ENCODE measurements around the gene HYCC2. TPM values are rescaled to one million over a fixed set of nuclear protein-coding genes. Genes with fewer than 3 reads are reported as not detected.

HYCC2 gene
- total RNA-seq, 4 donors from 2014 or later = 2.8 to 36.3 (median 21.1) TPM

DNA sequence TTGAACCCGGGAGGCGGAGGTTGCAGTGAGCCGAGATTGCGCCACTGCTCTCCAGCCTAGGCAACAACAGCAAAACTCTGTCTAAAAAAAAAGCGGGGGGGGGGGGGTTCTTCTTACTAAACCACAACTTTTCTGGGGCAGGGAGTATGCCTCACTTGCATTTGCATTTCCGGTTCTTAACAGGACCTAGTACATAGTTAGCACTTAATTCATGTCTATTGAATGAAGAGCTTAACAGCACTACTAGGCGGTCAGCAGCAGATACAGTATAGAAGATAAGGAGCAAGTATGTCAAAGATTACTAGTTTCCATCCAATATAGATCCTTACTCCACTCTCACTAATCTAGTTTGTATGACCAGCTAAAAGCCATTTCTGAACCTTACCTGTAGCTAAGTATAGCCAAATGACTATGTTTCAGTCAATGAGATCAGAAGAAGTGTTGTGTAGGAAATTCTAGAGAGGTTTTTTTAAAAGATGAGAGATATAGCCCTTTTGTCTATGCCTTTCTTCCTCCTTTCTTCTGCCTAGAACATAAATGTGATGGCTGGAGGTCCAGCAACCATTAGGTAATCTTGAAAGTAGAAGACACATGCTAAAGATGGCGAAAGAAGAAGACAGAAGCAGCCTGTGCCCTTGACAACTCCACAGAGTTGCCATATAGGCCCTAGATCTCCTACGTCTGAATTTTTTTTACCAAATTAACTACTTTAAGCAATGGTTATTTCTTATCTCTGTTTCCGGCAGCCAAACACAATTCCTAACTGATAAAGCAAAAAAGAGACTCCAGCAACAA, 11.3 kb downstream of the HYCC2 start:
- no peaks in the 10 kb centered on the region for H3K27me3 ChIP-seq
- no peaks in the 10 kb centered on the region for H3K36me3 ChIP-seq
- no peak for DNase-seq
- intact Hi-C loops (cut with DNase I; ENCODE audit: low total_unique reads) = no loop called here
- no peak overlapping the region for H3K4me3 ChIP-seq
- no peak for TF ChIP-seq POLR2A (IDR thresholded peaks at IDR 0.05)
- TF ChIP-seq, protein P1, sequence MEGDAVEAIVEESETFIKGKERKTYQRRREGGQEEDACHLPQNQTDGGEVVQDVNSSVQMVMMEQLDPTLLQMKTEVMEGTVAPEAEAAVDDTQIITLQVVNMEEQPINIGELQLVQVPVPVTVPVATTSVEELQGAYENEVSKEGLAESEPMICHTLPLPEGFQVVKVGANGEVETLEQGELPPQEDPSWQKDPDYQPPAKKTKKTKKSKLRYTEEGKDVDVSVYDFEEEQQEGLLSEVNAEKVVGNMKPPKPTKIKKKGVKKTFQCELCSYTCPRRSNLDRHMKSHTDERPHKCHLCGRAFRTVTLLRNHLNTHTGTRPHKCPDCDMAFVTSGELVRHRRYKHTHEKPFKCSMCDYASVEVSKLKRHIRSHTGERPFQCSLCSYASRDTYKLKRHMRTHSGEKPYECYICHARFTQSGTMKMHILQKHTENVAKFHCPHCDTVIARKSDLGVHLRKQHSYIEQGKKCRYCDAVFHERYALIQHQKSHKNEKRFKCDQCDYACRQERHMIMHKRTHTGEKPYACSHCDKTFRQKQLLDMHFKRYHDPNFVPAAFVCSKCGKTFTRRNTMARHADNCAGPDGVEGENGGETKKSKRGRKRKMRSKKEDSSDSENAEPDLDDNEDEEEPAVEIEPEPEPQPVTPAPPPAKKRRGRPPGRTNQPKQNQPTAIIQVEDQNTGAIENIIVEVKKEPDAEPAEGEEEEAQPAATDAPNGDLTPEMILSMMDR (IDR thresholded peaks at IDR 0.05) = no peak
- H3K9me3 ChIP-seq = no peaks in the 10 kb centered on the region
- no peak overlapping the region for H3K27ac ChIP-seq
- no peaks in the 10 kb centered on the region for H3K4me1 ChIP-seq

DNA sequence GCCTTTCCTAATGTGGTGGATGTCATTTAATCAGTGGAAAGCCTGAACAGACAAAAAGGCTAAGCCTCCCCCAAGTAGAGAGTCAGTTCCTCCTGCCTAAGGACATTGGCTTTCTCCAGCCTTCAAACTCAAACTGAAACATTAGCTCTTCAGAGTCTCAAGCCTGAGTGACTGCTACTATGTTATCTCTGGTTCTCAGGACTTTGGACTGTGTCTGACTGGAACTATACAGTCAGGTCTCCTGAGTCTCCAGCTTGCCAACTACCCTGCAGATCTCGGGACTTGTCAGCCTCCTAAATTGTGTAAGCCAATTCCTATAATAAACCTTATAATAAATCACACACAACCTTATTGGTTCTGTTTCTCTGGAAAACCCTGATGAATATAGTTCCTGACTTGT, 12.6 kb downstream of the HYCC2 start:
- Histone ChIP-seq H3K4me1 (no peaks in the 10 kb centered on the region), H3K27me3 (no peaks in the 10 kb centered on the region), H3K4me3 (no peak overlapping the region), H3K36me3 (no peaks in the 10 kb centered on the region), H3K27ac (no peak overlapping the region), H3K9me3 (no peaks in the 10 kb centered on the region)
- no peak for TF ChIP-seq POLR2A (IDR thresholded peaks at IDR 0.05)
- TF ChIP-seq, protein P1 (IDR thresholded peaks at IDR 0.05) = no peak
- no peak for DNase-seq
- intact Hi-C loops (cut with DNase I; ENCODE audit: low total_unique reads) = no loop called here

DNA sequence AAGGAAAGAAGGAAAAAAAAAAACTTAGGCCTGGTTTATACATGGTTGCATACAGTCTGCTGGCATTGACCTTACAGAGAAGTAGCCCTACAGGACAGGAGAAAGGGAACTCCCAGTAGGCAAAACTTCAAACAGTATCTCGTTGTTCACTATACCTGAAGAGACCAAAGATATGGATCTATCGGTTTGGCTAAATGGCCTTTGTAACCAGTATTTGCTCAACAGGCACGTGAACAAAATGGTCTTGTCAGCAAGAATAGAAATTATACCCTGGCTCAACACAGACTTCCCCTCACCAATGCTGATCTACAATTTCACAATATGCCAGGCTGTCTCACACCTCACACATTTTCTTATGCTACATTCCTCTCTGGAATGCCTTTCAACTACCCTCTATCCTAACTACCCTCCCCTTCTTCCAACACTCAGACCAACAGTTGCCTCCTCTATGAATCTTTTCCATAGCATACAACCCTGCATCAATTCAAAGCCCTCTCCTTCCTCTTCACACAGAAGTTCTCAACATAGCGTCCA, 13.7 kb downstream of the HYCC2 start:
- intact Hi-C loops (cut with DNase I; ENCODE audit: low total_unique reads) = no loop called here
- Histone ChIP-seq H3K36me3 (no peaks in the 10 kb centered on the region), H3K9me3 (no peaks in the 10 kb centered on the region), H3K27me3 (no peaks in the 10 kb centered on the region), H3K27ac (no peak overlapping the region), H3K4me3 (no peak overlapping the region), H3K4me1 (no peaks in the 10 kb centered on the region)
- DNase-seq = no peak
- TF ChIP-seq, protein P1 (IDR thresholded peaks at IDR 0.05) = no peak
- no peak for TF ChIP-seq POLR2A (IDR thresholded peaks at IDR 0.05)

DNA sequence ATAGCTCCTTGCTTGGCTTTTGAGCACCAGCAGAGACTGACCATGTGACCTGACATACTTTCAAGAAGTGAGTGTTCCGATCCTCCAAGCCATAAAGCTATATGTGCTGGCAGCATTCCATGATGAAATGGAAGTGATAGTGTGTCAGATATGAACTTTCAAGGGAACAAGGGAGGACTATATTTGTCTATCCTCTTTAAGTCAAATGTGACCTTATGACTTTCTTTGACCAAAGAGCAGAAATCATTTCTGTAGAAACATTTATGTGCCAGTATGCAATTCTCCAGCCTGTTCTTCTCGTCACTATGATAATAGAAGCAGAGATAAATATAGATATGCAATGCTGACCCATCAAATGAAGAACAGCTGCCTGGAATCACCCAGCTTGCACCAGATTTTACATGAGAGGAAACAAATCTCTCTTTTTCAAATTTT, 14.4 kb downstream of the HYCC2 start:
- intact Hi-C loops (cut with DNase I; ENCODE audit: low total_unique reads) = no loop called here

DNA sequence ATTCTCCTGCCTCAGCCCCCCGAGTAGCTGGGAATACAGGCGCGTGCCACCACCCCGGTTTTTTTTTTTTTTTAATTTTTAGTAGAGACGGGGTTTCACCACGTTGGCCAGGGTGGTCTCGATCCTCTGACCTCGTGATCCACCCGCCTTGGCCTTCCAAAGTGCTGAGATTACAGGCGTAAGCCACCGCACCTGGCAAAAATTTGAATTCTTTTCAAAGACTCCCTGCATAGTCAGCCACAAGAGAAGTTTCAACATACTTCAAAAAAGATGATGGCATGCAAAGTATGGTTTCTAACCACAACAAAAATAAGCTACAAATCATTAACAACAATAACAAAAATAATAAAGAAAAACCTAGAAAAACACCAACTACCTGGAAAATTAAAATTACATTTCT, 22.0 kb downstream of the HYCC2 start:
- no peak overlapping the region for H3K27ac ChIP-seq
- no peaks in the 10 kb centered on the region for H3K4me1 ChIP-seq
- TF ChIP-seq, protein P1 (IDR thresholded peaks at IDR 0.05) = no peak
- no peak for TF ChIP-seq POLR2A (IDR thresholded peaks at IDR 0.05)
- H3K4me3 ChIP-seq = no peak overlapping the region
- H3K9me3 ChIP-seq = no peaks in the 10 kb centered on the region
- H3K27me3 ChIP-seq = no peaks in the 10 kb centered on the region
- H3K36me3 ChIP-seq = no peaks in the 10 kb centered on the region
- DNase-seq = no peak
- intact Hi-C loops (cut with DNase I; ENCODE audit: low total_unique reads) = no loop called here

More for the DNA sequence above, 14.4 kb downstream of the HYCC2 start:
- Histone ChIP-seq H3K9me3 (no peaks in the 10 kb centered on the region), H3K4me1 (no peaks in the 10 kb centered on the region), H3K36me3 (no peaks in the 10 kb centered on the region), H3K27me3 (no peaks in the 10 kb centered on the region), H3K4me3 (no peak overlapping the region), H3K27ac (no peak overlapping the region)
- no peak for TF ChIP-seq POLR2A (IDR thresholded peaks at IDR 0.05)
- TF ChIP-seq, protein P1 (IDR thresholded peaks at IDR 0.05) = no peak
- DNase-seq = no peak
